CD14-positive monocyte (primary cell): Measurements from ENCODE around the gene NDUFAF8. TPM values are rescaled to one million over a fixed set of nuclear protein-coding genes. Genes with fewer than 3 reads are reported as not detected.

ENCODE experiments used
- DNase-seq, 3 donors: peaks; one replicate each; pipeline ENCODE4 v3.0.0-alpha.2; 2011 to 2022
- H2AFZ ChIP-seq: 2 replicates; pipeline ENCODE4 v1.6.0; 2012; ENCODE audit warnings: mild to moderate bottlenecking, low read depth, low read length, inconsistent platforms; ENCODE audit not compliant: insufficient read depth, poor library complexity, severe bottlenecking
- H3K27ac ChIP-seq, 2 donors: 1 replicate in 1 of 2; 2 replicates in 1 of 2; pipeline ENCODE4 v1.5.1; 2012 to 2013; ENCODE audit warnings: low read length in 2 of 2, control low read depth in 1 of 2, inconsistent platforms in 1 of 2, low read depth in 1 of 2, mild to moderate bottlenecking in 1 of 2
- H3K27me3 ChIP-seq, 2 donors: one replicate each; pipeline versions ENCODE4 v1.6.0 to v1.6.1; 2011 to 2013; ENCODE audit warnings: low read length in 2 of 2; ENCODE audit not compliant: control insufficient read depth in 2 of 2, insufficient read depth in 2 of 2
- H3K36me3 ChIP-seq, 2 donors: replicated peaks in 1 of 2; 1 replicate in 1 of 2; 2 replicates in 1 of 2; pipeline versions ENCODE4 v1.5.1 to v1.6.1; 2012 to 2013; ENCODE audit warnings: low read length in 2 of 2, control low read depth in 1 of 2, inconsistent platforms in 1 of 2, mild to moderate bottlenecking in 1 of 2; ENCODE audit not compliant: insufficient read depth in 2 of 2, control insufficient read depth in 1 of 2
- H3K4me1 ChIP-seq, 2 donors: 1 replicate in 1 of 2; 2 replicates in 1 of 2; pipeline versions ENCODE4 v1.5.1 to v1.6.1; 2012 to 2013; ENCODE audit warnings: low read length in 2 of 2, control low read depth in 1 of 2, inconsistent platforms in 1 of 2, mild to moderate bottlenecking in 1 of 2, moderate library complexity in 1 of 2; ENCODE audit not compliant: insufficient read depth in 2 of 2, control insufficient read depth in 1 of 2
- H3K4me2 ChIP-seq: replicated peaks from 2 replicates; pipeline ENCODE3; 2012; ENCODE audit warnings: low read length, moderate library complexity, mild to moderate bottlenecking; ENCODE audit not compliant: poor library complexity, severe bottlenecking; ENCODE audit errors: extremely low read depth
- H3K4me3 ChIP-seq, 3 experiments: fragments of 200-600 bp in 1 of 3; sonication (generic) in 1 of 3; replicated peaks in 1 of 3; 1 replicate in 2 of 3; 2 replicates in 1 of 3; pipeline ENCODE4 v1.5.1; 2011 to 2013; ENCODE audit warnings: low read length in 3 of 3, mild to moderate bottlenecking in 3 of 3, control low read depth in 2 of 3, low read depth in 2 of 3, inconsistent platforms in 1 of 3, moderate library complexity in 1 of 3
- H3K79me2 ChIP-seq: 2 replicates; pipeline ENCODE4 v1.6.0; 2012; ENCODE audit warnings: mild to moderate bottlenecking, control low read depth, inconsistent platforms, low read length, moderate library complexity; ENCODE audit not compliant: insufficient read depth
- H3K9ac ChIP-seq: 2 replicates; pipeline ENCODE4 v1.6.0; 2017; ENCODE audit warnings: low read length, mild to moderate bottlenecking; ENCODE audit not compliant: insufficient read depth, poor library complexity, severe bottlenecking
- H3K9me3 ChIP-seq, 2 donors: replicated peaks in 1 of 2; 1 replicate in 1 of 2; 2 replicates in 1 of 2; pipeline versions ENCODE4 v1.5.1 to v1.6.1; 2012 to 2013; ENCODE audit warnings: low read length in 2 of 2, control low read depth in 1 of 2; ENCODE audit not compliant: control insufficient read depth in 1 of 2, insufficient read depth in 1 of 2
- H4K20me1 ChIP-seq: 2 replicates; pipeline ENCODE4 v1.6.0; 2012; ENCODE audit warnings: mild to moderate bottlenecking, low read length, control low read depth, moderate library complexity; ENCODE audit not compliant: insufficient read depth
- H3K27ac Mint-ChIP-seq, 7 donors: one replicate each; pipeline ENCODE4 v1.8.0; 2020; ENCODE audit warnings: mild to moderate bottlenecking in 7 of 7, mixed read lengths in 7 of 7, moderate library complexity in 6 of 7, inconsistent platforms in 2 of 7
- H3K27me3 Mint-ChIP-seq, 3 donors: one replicate each; pipeline ENCODE4 v1.8.0; 2021 to 2022; ENCODE audit warnings: low read depth in 3 of 3, mild to moderate bottlenecking in 3 of 3, mixed read lengths in 3 of 3, moderate library complexity in 3 of 3, inconsistent platforms in 1 of 3
- H3K36me3 Mint-ChIP-seq, 2 donors: one replicate each; pipeline ENCODE4 v1.8.0; 2020; ENCODE audit warnings: mixed read lengths in 2 of 2, inconsistent platforms in 1 of 2, mild to moderate bottlenecking in 1 of 2
- H3K4me1 Mint-ChIP-seq: one replicate; pipeline ENCODE4 v1.8.0; 2020; ENCODE audit warnings: mild to moderate bottlenecking, mixed read lengths
- H3K4me3 Mint-ChIP-seq, 2 donors: one replicate each; pipeline ENCODE4 v1.8.0; 2020; ENCODE audit warnings: mild to moderate bottlenecking in 2 of 2, mixed read lengths in 2 of 2, moderate library complexity in 1 of 2
- H3K9me3 Mint-ChIP-seq, 7 donors: one replicate each; pipeline ENCODE4 v1.8.0; 2020 to 2022; ENCODE audit warnings: mixed read lengths in 7 of 7, mild to moderate bottlenecking in 6 of 7, moderate library complexity in 6 of 7, inconsistent platforms in 2 of 7
- CTCF ChIP-seq: fragments of 200-600 bp; IDR thresholded peaks from one replicate; pipeline ENCODE4 v1.8.0; 2022; ENCODE audit warnings: antibody characterized with exemption, mild to moderate bottlenecking
- WGBS: methylation state at CpG from one replicate; pipeline ENCODE4 v1.1.5; 2013; ENCODE audit warnings: missing lambda C conversion rate; ENCODE audit not compliant: insufficient coverage; 5-methylcytosine and 5-hydroxymethylcytosine counted together
- intact Hi-C, 2 donors: fragments of 100-400 bp; cut with micrococcal nuclease; formaldehyde crosslinking; loops; one replicate each; pipeline versions ENCODE4 v1.15.0 to v1.15.1; 2023
- polyA plus RNA-seq, 3 donors: library from polyadenylated mRNA; depleted of rRNA in 1 of 3; unstranded in 2 of 3; stranded (reverse) in 1 of 3; fragments of 300-500 nt in 2 of 3; fragments of >200 nt in 1 of 3; fragmentation: Illumina TruSeq in 2 of 3; gene quantifications; 1 replicate in 2 of 3; 2 replicates in 1 of 3; pipeline ENCODE4 v1.2.3, GENCODE V29; 2012 to 2021

NDUFAF8 gene
- polyA plus RNA-seq, 3 donors = 27.0 to 61.3 (median 41.0) TPM

GRCh38 chr17:81206166-81206565, 33.0 kb upstream of the NDUFAF8 start:
- H3K9me3 ChIP-seq = no peaks in the 10 kb centered on the region
- no peak overlapping the region for H3K9ac ChIP-seq
- H3K36me3 ChIP-seq = no peaks in the 10 kb centered on the region
- H3K9me3 Mint-ChIP-seq = peaks cover 0 to 2% (median 0%) of the 10 kb centered on the region in 7 donors
- peak overlapping the region in 1 of 7 donors; percentile 35 for H3K27ac Mint-ChIP-seq
- H3K4me3 ChIP-seq = no peak overlapping the region
- DNase-seq = no peak
- peaks cover 6% of the 10 kb centered on the region for H3K4me1 Mint-ChIP-seq
- H3K4me1 ChIP-seq = peaks cover 0 to 2% of the 10 kb centered on the region in 2 donors
- no peaks in the 10 kb centered on the region for H3K27me3 ChIP-seq
- no peaks in the 10 kb centered on the region for H4K20me1 ChIP-seq
- H3K4me3 Mint-ChIP-seq = no peak overlapping the region
- peaks cover 0 to 5% (median 2%) of the 10 kb centered on the region in 3 donors for H3K27me3 Mint-ChIP-seq
- no peaks in the 10 kb centered on the region for H3K79me2 ChIP-seq
- intact Hi-C loops = no loop called here
- no peak for TF ChIP-seq CTCF
- peaks cover 22 to 25% of the 10 kb centered on the region in 2 donors for H3K36me3 Mint-ChIP-seq
- no peak overlapping the region for H3K27ac ChIP-seq
- no peak overlapping the region for H2AFZ ChIP-seq
- 100% methylated on average over 3 of the region's 4 CpGs for WGBS
- no peak overlapping the region for H3K4me2 ChIP-seq

GRCh38 chr17:81206657-81207056, 32.5 kb upstream of the NDUFAF8 start:
- no peak for TF ChIP-seq CTCF
- no peaks in the 10 kb centered on the region for H3K79me2 ChIP-seq
- no peak overlapping the region for H2AFZ ChIP-seq
- H3K36me3 ChIP-seq = no peaks in the 10 kb centered on the region
- H3K9ac ChIP-seq = no peak overlapping the region
- no peak overlapping the region for H3K27ac ChIP-seq
- no peak overlapping the region for H3K4me3 ChIP-seq
- Mint-ChIP-seq H3K36me3 (peaks cover 20 to 25% of the 10 kb centered on the region in 2 donors), H3K4me1 (peaks cover 7% of the 10 kb centered on the region), H3K27me3 (peaks cover 0 to 5% (median 2%) of the 10 kb centered on the region in 3 donors), H3K27ac (no peak overlapping the region), H3K4me3 (no peak overlapping the region), H3K9me3 (peaks cover 0 to 2% (median 0%) of the 10 kb centered on the region in 7 donors)
- H4K20me1 ChIP-seq = no peaks in the 10 kb centered on the region
- 96% methylated on average over 12 of the region's 12 CpGs for WGBS
- DNase-seq = no peak
- intact Hi-C loops = no loop called here
- H3K4me2 ChIP-seq = no peak overlapping the region
- H3K27me3 ChIP-seq = no peaks in the 10 kb centered on the region
- H3K9me3 ChIP-seq = no peaks in the 10 kb centered on the region
- H3K4me1 ChIP-seq = peaks cover 0 to 2% of the 10 kb centered on the region in 2 donors
